Measurements from ENCODE around the gene TOX3.

TOX3 gene

DNA sequence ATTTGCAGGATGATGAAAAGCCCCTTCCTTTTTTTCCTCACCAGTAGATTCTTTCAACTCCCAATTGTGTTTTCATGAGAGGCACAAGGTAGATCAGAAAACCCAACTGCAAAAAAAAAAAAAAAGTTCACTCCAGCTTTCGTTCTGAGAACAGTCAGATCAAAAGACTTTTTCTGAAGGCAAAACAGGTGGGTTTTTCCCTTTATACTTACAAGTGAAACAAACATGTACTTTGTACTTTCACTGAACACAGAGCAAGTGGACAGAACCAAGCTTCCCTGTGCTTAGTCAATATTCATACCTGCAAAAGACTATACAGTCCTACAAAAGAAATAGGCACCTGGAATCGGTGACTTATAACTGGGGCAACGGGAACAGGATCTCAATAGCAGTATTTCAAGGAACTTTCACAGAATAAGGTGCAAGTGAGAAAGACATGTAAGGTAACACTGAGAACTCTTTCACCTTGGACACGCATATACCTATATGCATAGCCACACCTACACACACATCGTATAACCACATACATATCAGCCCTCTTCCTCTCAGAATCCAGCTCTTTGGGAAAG is 54.1 kb downstream of the TOX3 start:
- DNase-seq (ENCODE audit: low read depth), result no peak

DNA sequence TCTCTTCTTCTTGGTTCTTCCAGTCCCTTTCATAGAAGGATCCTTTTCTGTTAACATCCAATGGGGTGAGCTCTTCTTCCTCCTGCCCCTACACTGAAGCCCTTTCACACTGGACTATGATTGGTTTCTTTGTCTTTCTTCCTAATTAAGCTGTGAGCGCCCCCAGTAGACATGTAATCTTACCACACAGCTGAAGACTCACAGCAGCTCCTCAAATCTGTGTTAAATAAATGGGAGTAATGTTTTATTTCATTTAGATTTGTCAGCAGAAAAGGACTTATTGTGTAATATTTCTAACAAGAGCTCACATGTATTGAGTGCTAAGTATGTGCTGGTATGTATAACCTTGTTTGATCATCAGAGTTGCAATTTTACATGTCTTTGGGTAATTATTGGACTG is 55.7 kb downstream of the TOX3 start:
- DNase-seq (ENCODE audit: low read depth), result no peak

- no peak for DNase-seq (ENCODE audit: low read depth)
Observed at GRCh38 chr16:52489894-52490293, 57.0 kb downstream of the TOX3 start.

DNA sequence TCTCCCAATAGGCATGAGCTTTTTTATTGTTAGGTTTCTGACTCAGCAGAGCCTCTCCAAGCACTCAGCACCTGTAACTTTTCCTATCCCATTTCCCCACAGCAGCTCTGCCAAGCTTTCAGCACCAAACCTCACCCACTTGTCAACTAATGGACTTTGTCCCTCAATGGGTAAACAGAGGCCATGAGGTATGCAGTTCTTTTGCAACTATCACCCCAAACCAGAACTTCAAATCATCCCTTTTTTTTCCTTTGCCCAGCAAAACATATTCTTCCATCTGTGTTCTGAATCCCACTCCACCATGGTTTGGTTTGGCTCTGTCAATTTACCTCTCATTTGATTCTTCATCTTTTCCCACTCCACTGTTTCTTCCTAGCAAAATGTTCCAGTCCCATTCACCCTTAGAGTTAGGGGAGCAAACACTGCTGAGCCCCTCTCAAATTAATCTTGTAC is 58.1 kb downstream of the TOX3 start:
- no peak for DNase-seq (ENCODE audit: low read depth)

DNA sequence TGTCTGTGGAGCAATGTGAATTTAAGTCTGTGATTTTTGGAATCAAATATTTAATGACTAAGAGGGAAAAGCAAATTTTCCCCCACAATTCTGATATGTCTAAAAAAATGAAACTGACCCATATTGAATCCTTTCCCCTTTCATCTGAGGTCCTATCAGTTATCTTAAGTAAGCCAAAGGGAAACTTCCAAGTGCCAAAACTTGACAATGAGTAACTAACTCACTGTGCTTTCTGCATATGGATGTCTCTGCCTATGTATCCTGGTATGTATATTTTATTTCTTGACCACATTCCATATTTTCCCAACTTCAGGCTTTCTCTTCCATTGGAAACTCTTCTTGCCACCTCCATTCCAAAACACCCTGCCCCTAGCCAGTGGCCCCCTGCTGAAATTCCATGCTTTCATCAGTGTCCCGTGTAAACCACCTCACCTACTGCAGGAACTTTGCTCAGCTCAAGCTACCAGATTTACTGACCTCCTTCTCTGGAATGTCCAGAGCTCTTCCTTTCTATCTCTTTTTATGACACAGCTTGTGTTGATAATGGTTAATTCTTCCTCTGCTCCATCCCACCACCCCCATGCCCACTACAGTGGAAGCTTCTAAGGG is 59.0 kb downstream of the TOX3 start:
- no peak for DNase-seq (ENCODE audit: low read depth)

DNA sequence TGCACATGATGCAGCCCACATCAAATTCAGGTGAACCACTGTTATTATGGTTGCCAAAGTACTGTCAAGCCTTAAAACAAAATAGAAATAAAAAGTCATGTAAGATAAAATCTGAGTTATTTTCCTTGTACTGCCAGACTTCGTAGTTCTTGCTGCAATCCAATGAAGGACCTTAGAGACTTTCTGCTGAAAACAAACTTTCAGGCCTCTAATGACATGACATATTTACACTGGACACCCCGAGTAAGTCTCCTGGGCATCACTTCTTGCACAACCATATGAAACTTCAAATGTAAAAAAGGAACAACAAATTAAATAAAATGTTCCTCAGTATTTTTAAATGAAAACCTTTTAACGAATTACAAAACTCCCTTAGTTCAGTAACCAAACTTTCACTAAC is 66.7 kb downstream of the TOX3 start:
- no peak for DNase-seq (ENCODE audit: low read depth)

DNA sequence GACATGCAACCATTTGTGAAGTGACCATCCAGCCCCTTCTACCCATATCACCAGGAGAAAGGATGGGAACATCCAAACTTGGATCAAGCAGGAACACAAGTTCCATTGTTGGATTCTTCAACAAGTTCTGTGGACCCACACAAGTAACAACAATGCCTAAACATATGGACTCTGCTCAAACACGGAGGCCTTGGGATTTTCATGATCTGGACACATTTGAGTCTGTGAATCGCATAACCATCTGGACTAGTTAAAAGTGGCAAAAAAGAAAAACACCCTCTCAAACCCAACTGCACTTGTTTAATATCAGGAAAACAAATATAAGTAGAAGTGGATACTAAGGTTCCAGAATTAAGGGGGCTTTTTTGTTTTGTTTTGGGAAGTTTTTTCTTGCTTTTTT is 70.8 kb downstream of the TOX3 start:
- no peak for DNase-seq (ENCODE audit: low read depth)

DNA sequence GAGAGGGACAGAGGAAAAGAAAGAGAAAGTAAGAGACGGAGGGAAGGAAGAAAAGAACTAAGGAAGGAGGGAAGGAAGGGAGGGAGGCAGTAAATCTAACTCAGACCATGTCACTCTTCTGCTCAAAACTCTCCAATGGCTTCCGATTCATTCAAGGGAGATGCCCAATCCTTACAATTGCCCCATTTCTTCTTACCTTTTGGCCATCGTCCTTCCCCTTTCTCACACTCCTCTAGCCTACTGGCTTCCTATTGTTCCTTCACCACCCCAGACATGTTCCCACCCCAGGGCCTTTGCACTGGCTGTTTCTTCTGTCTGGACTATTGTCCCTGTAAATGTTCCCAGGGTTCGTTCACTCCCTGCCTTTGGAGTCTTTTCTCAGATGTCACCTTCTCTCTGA is 72.3 kb downstream of the TOX3 start:
- DNase-seq (ENCODE audit: low read depth), result no peak

DNA sequence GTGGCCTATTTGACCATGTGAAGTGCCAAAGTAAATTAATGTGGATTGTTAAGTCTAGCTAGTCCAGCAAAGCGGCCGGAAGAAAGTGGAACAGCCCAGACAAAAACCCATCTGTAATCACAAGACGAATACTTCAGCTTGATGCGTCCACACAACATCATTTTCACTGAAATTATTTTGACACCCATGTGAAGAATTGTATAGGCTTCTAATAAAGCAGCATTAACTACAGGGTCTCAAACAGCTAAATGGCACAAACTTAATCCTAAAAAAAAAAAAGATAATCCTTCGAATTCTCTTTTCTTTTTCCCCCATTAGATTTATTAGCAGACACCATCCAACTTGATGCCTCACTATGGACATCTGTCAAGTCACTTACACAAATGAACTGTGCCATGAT is 73.8 kb downstream of the TOX3 start:
- no peak for DNase-seq (ENCODE audit: low read depth)

DNA sequence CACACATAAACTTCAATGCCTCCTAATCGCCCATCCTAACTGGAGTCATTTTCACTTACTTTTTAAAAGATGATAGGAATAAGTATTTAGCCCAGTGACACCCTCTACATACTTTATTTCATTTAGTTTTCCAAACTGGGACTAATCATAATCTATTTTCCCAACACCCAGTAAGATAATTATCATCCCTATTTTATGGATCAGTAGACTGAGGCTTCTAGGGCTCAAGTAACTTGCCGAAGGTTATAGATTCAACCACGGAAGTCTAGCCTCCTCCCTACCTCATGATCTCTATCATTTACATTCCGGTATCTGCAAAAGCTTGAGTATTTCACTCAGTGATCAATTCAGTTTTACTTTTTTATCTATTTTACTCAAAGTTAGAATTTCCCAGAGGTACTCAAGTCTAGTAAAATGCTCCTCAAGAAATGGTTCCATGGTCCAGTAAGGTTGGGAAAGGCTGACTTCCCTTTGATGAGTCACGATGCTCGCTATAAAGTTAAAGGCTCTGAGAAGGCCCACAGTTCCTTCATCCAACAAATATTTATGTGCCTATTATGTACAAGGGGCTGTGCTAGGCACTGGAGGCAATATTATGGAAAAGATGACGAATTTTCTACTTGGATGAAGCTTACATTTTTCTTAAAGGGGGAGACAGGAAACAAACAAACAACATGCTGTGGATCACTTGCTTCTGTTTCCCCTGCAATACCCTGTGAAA is 75.1 kb downstream of the TOX3 start:
- no peak for DNase-seq (ENCODE audit: low read depth)

DNA sequence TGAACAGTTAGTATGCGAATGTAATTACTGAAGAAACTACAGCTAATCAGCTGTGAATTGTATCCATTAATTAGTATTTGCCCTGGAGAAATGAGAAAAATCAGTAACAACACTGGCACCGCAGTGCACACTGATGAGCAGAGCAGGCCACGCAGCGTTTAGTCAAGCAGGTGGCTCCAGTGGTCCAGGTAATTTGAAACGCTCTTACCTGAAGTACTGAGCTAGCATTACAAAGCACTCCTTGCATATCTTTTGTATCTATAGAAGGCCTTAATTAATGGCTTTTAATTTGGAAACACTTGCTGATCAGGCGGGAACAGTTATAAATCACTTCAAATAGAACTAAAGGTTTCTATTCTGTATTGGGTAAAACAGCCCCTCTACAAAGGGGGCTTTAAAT is 76.4 kb downstream of the TOX3 start:
- no peak for DNase-seq (ENCODE audit: low read depth)

DNA sequence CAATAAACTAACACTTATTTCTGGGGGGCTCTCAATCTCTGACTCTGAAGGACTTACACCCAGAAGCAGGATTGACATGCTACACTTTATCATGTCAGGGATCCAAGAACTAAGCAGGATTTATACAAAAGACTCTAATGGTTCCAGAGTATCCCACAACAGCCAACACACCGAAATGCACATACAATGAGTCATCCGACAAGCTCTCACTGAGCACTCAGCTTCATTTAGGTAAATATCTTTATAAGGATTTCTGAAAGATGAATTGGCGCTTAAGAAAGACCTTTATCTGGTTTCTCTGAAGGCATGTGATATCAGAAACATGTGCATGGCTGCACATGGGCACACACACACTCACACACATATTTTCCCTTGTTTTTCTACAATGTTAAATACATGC is 77.2 kb downstream of the TOX3 start:
- no peak for DNase-seq (ENCODE audit: low read depth)

DNA sequence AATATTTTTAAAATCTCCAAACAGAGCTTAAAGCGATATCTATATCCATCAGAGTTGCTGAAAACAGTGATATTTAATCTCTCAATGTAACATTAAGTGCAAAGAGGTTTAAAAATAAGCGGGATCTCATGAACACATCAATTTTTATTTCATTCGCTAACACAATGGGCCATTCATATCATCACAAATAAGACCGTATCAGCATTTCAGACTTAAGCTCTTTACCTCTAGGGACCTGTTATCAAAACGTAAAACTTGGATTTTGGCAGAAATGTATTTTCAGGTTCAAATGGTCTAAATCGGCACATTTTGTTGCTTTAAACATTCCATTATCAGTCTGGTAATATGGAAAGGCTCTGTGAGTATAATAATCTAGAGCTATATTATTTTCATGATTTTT is 77.9 kb downstream of the TOX3 start:
- DNase-seq (ENCODE audit: low read depth), result no peak

GRCh38 chr16:52467753-52468152 is 79.2 kb downstream of the TOX3 start:
- no peak for DNase-seq (ENCODE audit: low read depth)

GRCh38 chr16:52466994-52467393 is 79.9 kb downstream of the TOX3 start:
- DNase-seq (ENCODE audit: low read depth), result no peak

DNA sequence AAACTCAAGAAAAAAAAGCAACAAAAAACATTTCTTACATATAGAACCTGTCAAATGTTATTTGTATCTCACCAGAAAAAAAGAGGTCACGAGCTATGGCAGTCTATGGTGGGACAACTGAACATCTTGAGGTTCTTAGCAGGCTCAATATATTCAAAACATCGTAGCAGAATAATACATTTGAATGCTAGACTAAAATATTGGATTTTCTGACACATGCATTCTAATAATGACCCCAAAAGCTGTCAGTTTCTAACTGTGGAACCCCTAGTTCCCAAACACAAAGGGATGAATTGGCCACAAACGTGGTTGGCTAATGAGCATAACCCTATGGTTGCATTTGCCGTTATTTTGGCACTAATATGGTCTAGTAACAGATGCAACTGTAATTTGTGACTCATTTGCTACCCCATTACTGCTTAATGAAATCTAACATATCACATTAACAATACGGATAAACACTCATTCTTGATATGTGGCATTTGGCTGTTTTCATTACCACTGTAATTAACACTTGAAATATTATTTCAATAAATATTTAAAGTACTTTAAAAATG is 81.2 kb downstream of the TOX3 start:
- DNase-seq (ENCODE audit: low read depth), result no peak

GRCh38 chr16:52463904-52464303 is 83.0 kb downstream of the TOX3 start:
- no peak for DNase-seq (ENCODE audit: low read depth)

GRCh38 chr16:52462816-52463215 is 84.1 kb downstream of the TOX3 start:
- DNase-seq (ENCODE audit: low read depth), result no peak

DNA sequence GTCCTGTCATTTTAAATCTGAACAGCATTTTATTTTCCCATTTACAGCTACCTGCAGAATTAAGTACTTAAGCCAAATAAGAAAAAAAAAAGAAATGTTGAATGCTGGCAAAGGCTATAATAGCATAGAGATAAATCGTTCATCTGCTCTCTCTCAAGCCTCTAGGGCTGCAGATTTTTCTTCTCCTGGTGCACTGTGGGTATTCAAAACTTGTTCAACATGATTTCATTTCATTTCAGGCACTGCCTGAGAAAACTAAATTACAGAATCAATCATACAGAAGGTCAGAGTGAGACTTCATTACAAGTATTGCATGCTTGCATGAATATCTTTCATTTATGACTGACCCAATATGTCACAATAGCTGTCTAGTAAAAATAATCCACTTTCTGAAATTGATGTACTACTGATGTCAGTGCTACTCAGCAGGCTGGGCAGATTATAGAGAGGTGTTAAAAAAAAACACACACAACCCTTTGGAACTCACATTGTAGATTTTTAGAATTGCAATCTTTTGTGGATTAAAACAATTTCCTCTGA is 86.2 kb downstream of the TOX3 start:
- no peak for DNase-seq (ENCODE audit: low read depth)

- no peak for DNase-seq (ENCODE audit: low read depth)
Observed at GRCh38 chr16:52456368-52456767, 90.6 kb downstream of the TOX3 start.

GRCh38 chr16:52455549-52456277 is 91.2 kb downstream of the TOX3 start:
- no peak for DNase-seq (ENCODE audit: low read depth)

GRCh38 chr16:52453644-52454043 is 93.3 kb downstream of the TOX3 start:
- DNase-seq (ENCODE audit: low read depth), result no peak

All from activated T-helper 1 cell treated with Interleukin-2 at 50 U/mL for 16 hours (primary cell).